ENCODE results near the gene ASPHD1.

ASPHD1 gene

GRCh38 chr16:29950806-29951461 is 50.6 kb downstream of the ASPHD1 start:
- DNase-seq = no peak

DNA sequence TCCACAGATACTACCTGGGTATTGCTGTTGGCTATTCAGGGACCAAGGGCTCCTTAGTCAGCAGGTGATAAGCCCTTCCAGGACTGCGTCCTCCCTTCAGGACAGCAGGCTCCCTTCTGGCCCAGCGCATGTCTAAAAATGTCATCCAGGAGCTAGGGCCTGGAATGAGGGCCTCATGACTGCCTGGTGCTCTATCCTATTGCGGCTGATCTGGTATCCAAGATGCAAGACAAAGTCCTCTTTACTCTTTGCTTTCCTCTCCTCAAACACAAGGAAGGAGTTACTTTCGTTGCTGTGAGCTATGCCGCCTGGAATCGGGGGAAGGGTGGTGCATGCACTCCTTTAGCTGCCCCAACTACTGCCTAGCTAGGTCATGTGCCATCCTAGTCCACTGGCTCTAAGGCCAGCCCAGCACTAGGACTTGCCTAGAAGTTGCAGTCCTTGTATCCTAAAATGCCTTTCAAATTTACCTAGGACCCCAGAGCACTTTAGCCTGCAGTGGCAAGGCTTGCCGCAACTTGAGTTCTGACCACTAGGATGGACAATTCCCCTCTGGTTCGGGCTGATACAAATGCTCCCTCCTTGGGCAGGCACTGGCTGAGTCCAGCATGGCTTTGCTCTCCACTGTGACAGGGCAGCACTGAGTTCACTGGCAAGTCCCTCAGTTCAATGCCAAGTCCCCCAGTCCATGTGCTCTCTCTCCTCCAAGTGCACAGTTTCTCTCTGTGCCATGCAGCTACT is 51.5 kb downstream of the ASPHD1 start:
- no peak for DNase-seq
